MM.1S (cell line): Measurements from ENCODE around the gene MAD1L1.

Experiments used
- EZH2 ChIP-seq: fragments of 300-600 bp; sonication (generic); optimal IDR thresholded peaks from 2 replicates; pipeline ENCODE3; 2017; ENCODE audit warnings: low read depth, mild to moderate bottlenecking, antibody characterized with exemption, low read length, mixed read lengths
- EZH2phosphoT487 ChIP-seq: fragments of 300-600 bp; sonication (generic); IDR thresholded peaks from 2 replicates; pipeline ENCODE4 v1.6.1; 2018; ENCODE audit warnings: antibody characterized with exemption, low read length
- TF ChIP-seq, protein P1 (sequence below): fragments of 300-600 bp; sonication (generic); IDR thresholded peaks from 2 replicates; pipeline ENCODE4 v1.5.1; 2016; ENCODE audit warnings: antibody characterized with exemption, low read length, mixed read lengths

DNA sequence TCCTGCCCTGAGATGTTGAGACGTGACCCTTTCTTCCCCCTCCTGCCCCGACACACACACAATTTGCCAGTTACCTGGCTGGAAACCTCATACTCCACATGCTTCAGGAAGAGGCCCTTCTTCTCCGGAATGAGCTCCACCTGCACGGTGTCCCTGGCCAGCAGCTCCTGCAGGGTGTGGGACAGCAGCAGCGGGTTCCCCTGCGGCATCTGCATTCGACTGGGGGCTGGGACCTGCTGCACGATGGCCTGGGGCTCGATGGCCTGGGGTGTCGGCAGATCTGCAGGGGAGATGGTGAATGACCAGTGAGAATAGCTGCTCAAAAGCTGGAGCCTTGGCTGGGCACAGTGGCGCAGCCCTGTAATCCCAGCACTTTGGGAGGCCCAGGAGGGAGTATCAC, 45.3 kb upstream of the MAD1L1 start:
- TF ChIP-seq, protein P1, sequence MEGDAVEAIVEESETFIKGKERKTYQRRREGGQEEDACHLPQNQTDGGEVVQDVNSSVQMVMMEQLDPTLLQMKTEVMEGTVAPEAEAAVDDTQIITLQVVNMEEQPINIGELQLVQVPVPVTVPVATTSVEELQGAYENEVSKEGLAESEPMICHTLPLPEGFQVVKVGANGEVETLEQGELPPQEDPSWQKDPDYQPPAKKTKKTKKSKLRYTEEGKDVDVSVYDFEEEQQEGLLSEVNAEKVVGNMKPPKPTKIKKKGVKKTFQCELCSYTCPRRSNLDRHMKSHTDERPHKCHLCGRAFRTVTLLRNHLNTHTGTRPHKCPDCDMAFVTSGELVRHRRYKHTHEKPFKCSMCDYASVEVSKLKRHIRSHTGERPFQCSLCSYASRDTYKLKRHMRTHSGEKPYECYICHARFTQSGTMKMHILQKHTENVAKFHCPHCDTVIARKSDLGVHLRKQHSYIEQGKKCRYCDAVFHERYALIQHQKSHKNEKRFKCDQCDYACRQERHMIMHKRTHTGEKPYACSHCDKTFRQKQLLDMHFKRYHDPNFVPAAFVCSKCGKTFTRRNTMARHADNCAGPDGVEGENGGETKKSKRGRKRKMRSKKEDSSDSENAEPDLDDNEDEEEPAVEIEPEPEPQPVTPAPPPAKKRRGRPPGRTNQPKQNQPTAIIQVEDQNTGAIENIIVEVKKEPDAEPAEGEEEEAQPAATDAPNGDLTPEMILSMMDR = no peak
- TF ChIP-seq EZH2 = no peak
- no peak for TF ChIP-seq EZH2phosphoT487
